Measurements from ENCODE around the gene TMIE.

TMIE gene

DNA sequence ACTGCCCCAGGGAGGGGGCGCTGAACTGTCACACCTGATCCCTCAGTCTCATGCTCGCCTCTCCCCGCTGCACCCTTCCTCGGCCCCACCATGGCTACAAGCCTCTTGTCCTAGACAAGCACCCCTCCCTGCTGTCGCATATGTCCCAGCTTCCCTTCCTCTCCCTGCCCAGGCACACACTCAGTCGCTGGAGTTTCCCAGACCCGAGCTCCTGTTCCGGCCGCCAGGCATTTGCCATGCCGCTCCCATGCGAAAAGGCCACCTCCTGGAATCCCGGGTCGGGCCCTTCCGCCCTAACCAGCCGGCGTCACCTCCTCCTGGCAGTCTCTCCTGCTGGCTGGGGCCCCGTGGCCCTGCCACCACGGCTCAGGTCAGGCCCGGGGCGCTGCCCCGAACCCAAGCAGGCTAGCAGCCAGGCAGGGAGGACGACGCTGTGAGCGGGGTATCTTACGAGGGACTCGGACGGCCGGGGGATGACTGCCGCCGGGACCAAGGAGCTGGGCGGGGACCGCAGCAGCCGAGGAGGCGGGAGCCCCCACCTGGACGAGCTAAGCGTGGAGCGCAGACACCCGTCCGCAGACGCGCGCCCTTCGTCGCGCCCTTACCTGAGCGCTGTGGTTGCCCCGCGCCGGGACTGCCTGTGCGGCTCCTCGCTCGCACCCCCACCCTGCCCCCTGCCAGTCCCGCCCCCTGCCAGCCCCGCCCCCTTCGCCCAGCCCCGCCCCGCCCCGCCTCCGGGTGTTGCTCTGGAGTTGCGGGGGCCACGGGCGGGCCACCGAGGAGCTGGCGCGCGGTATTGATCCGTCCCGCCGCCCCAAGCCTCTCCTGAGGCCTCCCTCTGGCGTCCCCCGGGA is 7.9 kb upstream of the TMIE start, which contains the start of gene ALS2CL:
Gene ALS2CL (minus strand): TSS at position 642 of the 854 bp plus-strand sequence. CDS start 4,239 bp downstream, outside the sequence.
- peaks cover 45% of the 10 kb centered on the region for H3K79me2 ChIP-seq (ENCODE audit: low read length)
- TF ChIP-seq, protein P1, sequence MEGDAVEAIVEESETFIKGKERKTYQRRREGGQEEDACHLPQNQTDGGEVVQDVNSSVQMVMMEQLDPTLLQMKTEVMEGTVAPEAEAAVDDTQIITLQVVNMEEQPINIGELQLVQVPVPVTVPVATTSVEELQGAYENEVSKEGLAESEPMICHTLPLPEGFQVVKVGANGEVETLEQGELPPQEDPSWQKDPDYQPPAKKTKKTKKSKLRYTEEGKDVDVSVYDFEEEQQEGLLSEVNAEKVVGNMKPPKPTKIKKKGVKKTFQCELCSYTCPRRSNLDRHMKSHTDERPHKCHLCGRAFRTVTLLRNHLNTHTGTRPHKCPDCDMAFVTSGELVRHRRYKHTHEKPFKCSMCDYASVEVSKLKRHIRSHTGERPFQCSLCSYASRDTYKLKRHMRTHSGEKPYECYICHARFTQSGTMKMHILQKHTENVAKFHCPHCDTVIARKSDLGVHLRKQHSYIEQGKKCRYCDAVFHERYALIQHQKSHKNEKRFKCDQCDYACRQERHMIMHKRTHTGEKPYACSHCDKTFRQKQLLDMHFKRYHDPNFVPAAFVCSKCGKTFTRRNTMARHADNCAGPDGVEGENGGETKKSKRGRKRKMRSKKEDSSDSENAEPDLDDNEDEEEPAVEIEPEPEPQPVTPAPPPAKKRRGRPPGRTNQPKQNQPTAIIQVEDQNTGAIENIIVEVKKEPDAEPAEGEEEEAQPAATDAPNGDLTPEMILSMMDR (IDR thresholded peaks at IDR 0.05; ENCODE audit: low read depth, low read length) = no peak
- TF ChIP-seq EZH2phosphoT487 (IDR thresholded peaks at IDR 0.05; ENCODE audit: low read depth) = no peak
- H3K36me3 ChIP-seq (replicated peaks; ENCODE audit: low read depth, low read length) = peaks cover 17% of the 10 kb centered on the region
- peak within 1 kb of the TSS; percentile 96 for H3K4me2 ChIP-seq (ENCODE audit: low read length)
- H3K9me3 ChIP-seq (ENCODE audit: insufficient read depth, low read length) = no peaks in the 10 kb centered on the region
- peak within 1 kb of the TSS; percentile 33; the same call in 1 of the 2 replicates for H2AFZ ChIP-seq (ENCODE audit: low read depth, low read length)
- H3K27me3 ChIP-seq (ENCODE audit: low read depth, low read length) = peaks cover 12% of the 10 kb centered on the region
- H3K27ac ChIP-seq (ENCODE audit: low read length) = peak within 1 kb of the TSS; percentile 84
- peak within 1 kb of the TSS; percentile 91 for H3K9ac ChIP-seq (ENCODE audit: low read length)
- no peaks in the 10 kb centered on the region; the same call in 1 of the 2 replicates for H4K20me1 ChIP-seq (ENCODE audit: insufficient read depth, low read length)
- peaks cover 28% of the 10 kb centered on the region for H3K4me1 ChIP-seq (ENCODE audit: low read length)
- peak within 1 kb of the TSS; percentile 93 for H3K4me3 ChIP-seq (ENCODE audit: low read length)

DNA sequence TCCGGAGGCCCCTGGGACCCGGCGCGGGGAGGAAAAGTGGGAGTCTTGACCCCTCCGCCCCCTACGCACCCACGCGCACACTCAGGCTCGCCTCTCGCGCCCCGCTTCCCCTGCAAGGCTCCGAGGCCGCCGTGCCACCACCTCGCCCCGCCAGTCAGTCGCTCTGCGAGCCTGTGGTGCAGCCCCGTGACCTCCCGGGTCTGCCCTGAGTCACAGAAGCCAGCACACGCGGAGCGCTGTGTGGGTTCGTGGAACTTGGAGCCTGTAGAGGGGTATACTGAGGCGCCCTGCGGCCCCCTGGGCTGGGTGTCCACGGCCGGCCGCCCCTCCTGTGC is 7.3 kb upstream of the TMIE start:
- no peak for TF ChIP-seq EZH2phosphoT487 (IDR thresholded peaks at IDR 0.05; ENCODE audit: low read depth)
- TF ChIP-seq, protein P1 (IDR thresholded peaks at IDR 0.05; ENCODE audit: low read depth, low read length) = no peak
- Histone ChIP-seq H2AFZ (ENCODE audit: low read depth, low read length) (peak overlapping the region; percentile 13; the same call in 1 of the 2 replicates), H3K27me3 (ENCODE audit: low read depth, low read length) (peaks cover 12% of the 10 kb centered on the region), H3K4me1 (ENCODE audit: low read length) (peaks cover 28% of the 10 kb centered on the region), H3K36me3 (replicated peaks; ENCODE audit: low read depth, low read length) (peaks cover 17% of the 10 kb centered on the region), H3K9ac (ENCODE audit: low read length) (peak overlapping the region; percentile 91), H3K4me3 (ENCODE audit: low read length) (peak overlapping the region; percentile 93), H4K20me1 (ENCODE audit: insufficient read depth, low read length) (no peaks in the 10 kb centered on the region; the same call in 1 of the 2 replicates), H3K4me2 (ENCODE audit: low read length) (peak overlapping the region; percentile 96), H3K27ac (ENCODE audit: low read length) (peak overlapping the region; percentile 84), H3K79me2 (ENCODE audit: low read length) (peaks cover 48% of the 10 kb centered on the region), H3K9me3 (ENCODE audit: insufficient read depth, low read length) (no peaks in the 10 kb centered on the region)

DNA sequence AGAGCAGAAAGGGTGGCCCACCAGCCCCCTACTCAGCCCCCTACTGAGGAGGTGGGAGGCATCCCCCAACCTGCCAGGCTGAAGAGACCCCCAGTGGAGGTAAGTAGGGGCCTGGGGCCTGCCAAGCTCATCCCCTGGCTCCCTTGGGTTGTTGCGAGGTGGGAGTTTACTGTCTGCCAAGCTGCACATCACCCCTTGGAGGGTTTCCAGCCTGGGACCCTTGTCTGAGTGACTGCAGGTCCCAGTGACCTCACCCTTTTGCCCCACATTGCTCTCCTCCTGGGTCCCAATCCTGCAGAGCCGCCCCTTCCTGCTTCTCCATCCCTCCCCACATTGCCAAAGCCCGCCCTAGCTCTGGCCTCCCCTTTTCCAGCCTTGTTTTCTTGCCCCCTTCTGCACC is 6.7 kb upstream of the TMIE start:
- Histone ChIP-seq H3K4me1 (ENCODE audit: low read length) (peaks cover 28% of the 10 kb centered on the region), H3K27me3 (ENCODE audit: low read depth, low read length) (peaks cover 12% of the 10 kb centered on the region), H3K9me3 (ENCODE audit: insufficient read depth, low read length) (no peaks in the 10 kb centered on the region), H3K36me3 (replicated peaks; ENCODE audit: low read depth, low read length) (peaks cover 17% of the 10 kb centered on the region), H3K4me2 (ENCODE audit: low read length) (peak overlapping the region; percentile 96), H3K4me3 (ENCODE audit: low read length) (peak overlapping the region; percentile 93), H4K20me1 (ENCODE audit: insufficient read depth, low read length) (peaks cover 4% of the 10 kb centered on the region), H3K9ac (ENCODE audit: low read length) (peak overlapping the region; percentile 91), H3K27ac (ENCODE audit: low read length) (peak overlapping the region; percentile 84), H3K79me2 (ENCODE audit: low read length) (peaks cover 54% of the 10 kb centered on the region), H2AFZ (ENCODE audit: low read depth, low read length) (no peak overlapping the region)
- TF ChIP-seq, protein P1 (IDR thresholded peaks at IDR 0.05; ENCODE audit: low read depth, low read length) = no peak
- no peak for TF ChIP-seq EZH2phosphoT487 (IDR thresholded peaks at IDR 0.05; ENCODE audit: low read depth)

DNA sequence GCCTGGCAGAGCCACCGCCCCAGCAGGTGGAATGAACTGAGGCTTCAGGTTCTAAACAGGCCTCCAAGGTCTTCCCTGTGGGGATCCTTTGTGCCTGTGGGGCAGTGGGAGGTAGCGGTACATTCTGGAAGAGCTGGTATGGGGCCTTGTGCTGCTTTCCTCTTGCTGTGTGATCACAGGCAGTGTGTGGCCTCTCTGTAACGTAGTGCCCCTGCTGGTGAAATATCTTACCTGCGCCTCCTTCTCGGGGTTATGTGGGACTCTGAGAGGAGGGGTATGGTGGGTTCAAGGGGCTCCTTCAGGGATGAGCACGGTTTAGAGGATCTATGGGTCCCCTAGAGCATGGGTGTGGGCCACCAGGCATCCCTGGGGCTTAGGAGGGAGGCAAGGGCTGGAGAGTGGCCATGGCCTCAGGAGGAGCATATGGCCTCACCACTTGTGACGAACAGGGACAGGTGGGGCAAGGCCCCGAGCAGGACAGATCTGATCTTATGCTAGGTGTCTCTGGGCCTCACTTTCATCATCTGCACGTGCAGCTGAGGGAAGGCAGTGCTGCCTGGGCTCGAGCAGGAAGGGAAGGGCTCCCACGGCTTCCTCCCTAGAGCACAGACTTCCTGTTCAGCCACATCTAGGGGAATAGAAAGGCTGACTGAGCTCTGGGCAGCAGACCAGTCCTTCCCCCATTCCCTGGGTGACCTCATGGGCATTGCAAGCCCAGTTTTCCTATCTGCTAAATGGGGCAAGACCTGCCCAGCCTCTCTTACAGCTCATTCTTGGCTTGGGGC is 5.8 kb upstream of the TMIE start:
- Histone ChIP-seq H3K4me1 (ENCODE audit: low read length) (peaks cover 28% of the 10 kb centered on the region), H2AFZ (ENCODE audit: low read depth, low read length) (no peak overlapping the region), H3K27ac (ENCODE audit: low read length) (peak overlapping the region; percentile 84), H3K4me3 (ENCODE audit: low read length) (peak overlapping the region; percentile 93), H3K4me2 (ENCODE audit: low read length) (peak overlapping the region; percentile 96), H3K36me3 (replicated peaks; ENCODE audit: low read depth, low read length) (peaks cover 24% of the 10 kb centered on the region), H3K9ac (ENCODE audit: low read length) (peak overlapping the region; percentile 91), H3K9me3 (ENCODE audit: insufficient read depth, low read length) (no peaks in the 10 kb centered on the region), H3K79me2 (ENCODE audit: low read length) (peaks cover 63% of the 10 kb centered on the region), H3K27me3 (ENCODE audit: low read depth, low read length) (peaks cover 12% of the 10 kb centered on the region), H4K20me1 (ENCODE audit: insufficient read depth, low read length) (peaks cover 13% of the 10 kb centered on the region)
- TF ChIP-seq, protein P1 (IDR thresholded peaks at IDR 0.05; ENCODE audit: low read depth, low read length) = peak; percentile 82
- TF ChIP-seq EZH2phosphoT487 (IDR thresholded peaks at IDR 0.05; ENCODE audit: low read depth) = no peak
